ENCODE results near the gene PRCC.
"Not testable (repeated sequence)": the region's sequence is repeated elsewhere in the genome, so short reads cannot be mapped to it uniquely, and the experiment has no call there.

The PRCC gene

GRCh38 chr1:156751757-156752481 is 15.4 kb upstream of the PRCC start:
- Histone ChIP-seq H3K36me3 (ENCODE audit: control insufficient read depth, insufficient read depth, low read length) (peaks cover 4% of the 10 kb centered on the region; the same call in 1 of the 2 replicates), H3K4me3 (ENCODE audit: low read depth, low read length) (peak overlapping the region; percentile 96), H3K9me3 (ENCODE audit: control insufficient read depth, insufficient read depth, low read length) (no peaks in the 10 kb centered on the region), H3K4me1 (ENCODE audit: control insufficient read depth, insufficient read depth, low read length) (peaks cover 39% of the 10 kb centered on the region), H3K27me3 (ENCODE audit: control insufficient read depth, insufficient read depth, low read length) (no peaks in the 10 kb centered on the region), H3K27ac (ENCODE audit: low read depth, low read length) (peak overlapping the region; percentile 100), H3K9ac (ENCODE audit: low read depth, low read length) (peak overlapping the region; percentile 94)

DNA sequence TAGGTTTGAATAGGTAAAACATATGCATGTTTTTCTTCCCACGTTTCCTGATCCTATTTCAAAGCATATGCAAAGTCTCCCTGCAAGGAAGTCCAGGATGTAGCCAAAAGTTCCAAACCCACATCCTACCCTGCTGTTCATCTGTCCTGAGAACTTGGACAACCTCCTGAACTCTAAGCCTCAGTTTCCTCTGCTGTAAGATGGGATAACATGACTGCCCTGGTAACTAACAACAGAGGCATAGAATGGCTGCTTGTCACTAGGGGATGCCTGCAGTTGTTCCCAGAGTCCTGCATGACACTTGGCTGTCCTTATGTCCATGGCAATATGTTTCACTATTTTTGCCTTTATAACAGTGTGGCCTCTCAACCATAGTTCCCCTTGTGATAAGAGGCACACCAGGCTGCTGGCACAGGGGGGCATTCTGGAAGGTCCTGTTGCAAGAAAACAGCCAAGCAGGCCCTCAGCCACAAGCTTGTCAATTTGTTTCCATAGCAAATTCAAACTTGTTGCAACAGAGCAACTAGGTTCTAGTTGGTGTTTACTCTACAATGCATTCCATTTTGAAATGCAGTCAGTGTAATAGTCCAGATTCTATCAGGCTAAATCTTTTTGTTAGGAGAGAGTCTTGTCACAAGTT is 14.4 kb upstream of the PRCC start:
- Histone ChIP-seq H3K4me3 (ENCODE audit: low read depth, low read length) (peak overlapping the region; percentile 96), H3K27me3 (ENCODE audit: control insufficient read depth, insufficient read depth, low read length) (no peaks in the 10 kb centered on the region), H3K36me3 (ENCODE audit: control insufficient read depth, insufficient read depth, low read length) (peaks cover 4% of the 10 kb centered on the region; the same call in 1 of the 2 replicates), H3K9ac (ENCODE audit: low read depth, low read length) (no peak overlapping the region), H3K4me1 (ENCODE audit: control insufficient read depth, insufficient read depth, low read length) (peaks cover 32% of the 10 kb centered on the region), H3K9me3 (ENCODE audit: control insufficient read depth, insufficient read depth, low read length) (no peaks in the 10 kb centered on the region), H3K27ac (ENCODE audit: low read depth, low read length) (no peak overlapping the region)

DNA sequence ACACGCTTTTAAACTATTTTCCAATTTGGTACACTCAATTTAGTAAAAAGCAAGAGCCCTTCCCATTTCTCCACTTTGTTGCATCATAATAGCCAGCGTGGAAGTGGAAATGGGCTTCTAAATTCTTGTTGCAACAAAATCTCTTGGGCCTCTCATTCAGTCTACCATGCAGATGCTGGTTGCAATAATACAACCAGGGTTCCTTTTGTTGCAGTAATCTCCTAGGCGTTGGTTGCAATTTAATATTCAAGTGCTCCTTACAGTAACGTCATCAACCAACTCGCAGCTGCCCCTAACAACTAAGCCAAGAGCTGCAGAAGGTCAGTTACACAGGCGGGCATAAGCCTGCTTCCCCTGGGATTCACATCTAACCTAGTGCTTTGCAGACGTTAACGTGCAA is 13.1 kb upstream of the PRCC start:
- Histone ChIP-seq H3K36me3 (ENCODE audit: control insufficient read depth, insufficient read depth, low read length) (peaks cover 4% of the 10 kb centered on the region; the same call in 1 of the 2 replicates), H3K27me3 (ENCODE audit: control insufficient read depth, insufficient read depth, low read length) (no peaks in the 10 kb centered on the region), H3K9ac (ENCODE audit: low read depth, low read length) (no peak overlapping the region), H3K4me3 (ENCODE audit: low read depth, low read length) (no peak overlapping the region), H3K4me1 (ENCODE audit: control insufficient read depth, insufficient read depth, low read length) (peaks cover 19% of the 10 kb centered on the region), H3K27ac (ENCODE audit: low read depth, low read length) (no peak overlapping the region), H3K9me3 (ENCODE audit: control insufficient read depth, insufficient read depth, low read length) (no peaks in the 10 kb centered on the region)

DNA sequence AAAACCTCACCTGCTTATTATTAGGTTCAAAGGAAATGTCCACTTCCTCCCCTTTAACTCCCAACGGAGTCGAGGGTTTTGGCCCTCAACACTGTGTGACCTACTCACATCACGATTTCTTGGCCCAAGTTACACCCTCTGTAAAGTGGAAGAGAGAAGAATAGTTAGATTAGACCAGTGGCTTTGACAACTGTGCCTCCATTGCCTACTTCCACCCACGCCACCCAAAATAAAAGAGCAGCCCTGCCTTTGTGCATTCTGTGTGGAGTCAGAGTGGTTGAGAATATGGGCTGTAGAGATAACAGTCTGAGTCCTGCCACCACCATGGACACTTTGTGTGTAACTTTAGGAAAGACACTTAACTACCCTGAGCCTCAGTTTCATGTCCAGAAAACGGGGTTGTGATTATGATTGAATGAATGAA is 11.8 kb upstream of the PRCC start:
- H3K9ac ChIP-seq (ENCODE audit: low read depth, low read length) = no peak overlapping the region
- no peaks in the 10 kb centered on the region for H3K27me3 ChIP-seq (ENCODE audit: control insufficient read depth, insufficient read depth, low read length)
- no peaks in the 10 kb centered on the region for H3K9me3 ChIP-seq (ENCODE audit: control insufficient read depth, insufficient read depth, low read length)
- peaks cover 9% of the 10 kb centered on the region for H3K4me1 ChIP-seq (ENCODE audit: control insufficient read depth, insufficient read depth, low read length)
- H3K36me3 ChIP-seq (ENCODE audit: control insufficient read depth, insufficient read depth, low read length) = no peaks in the 10 kb centered on the region
- no peak overlapping the region for H3K4me3 ChIP-seq (ENCODE audit: low read depth, low read length)
- H3K27ac ChIP-seq (ENCODE audit: low read depth, low read length) = no peak overlapping the region

GRCh38 chr1:156756355-156756754 is 11.0 kb upstream of the PRCC start:
- Histone ChIP-seq H3K9me3 (ENCODE audit: control insufficient read depth, insufficient read depth, low read length) (no peaks in the 10 kb centered on the region), H3K27ac (ENCODE audit: low read depth, low read length) (no peak overlapping the region), H3K27me3 (ENCODE audit: control insufficient read depth, insufficient read depth, low read length) (no peaks in the 10 kb centered on the region), H3K4me1 (ENCODE audit: control insufficient read depth, insufficient read depth, low read length) (peaks cover 9% of the 10 kb centered on the region), H3K4me3 (ENCODE audit: low read depth, low read length) (no peak overlapping the region), H3K36me3 (ENCODE audit: control insufficient read depth, insufficient read depth, low read length) (no peaks in the 10 kb centered on the region), H3K9ac (ENCODE audit: low read depth, low read length) (no peak overlapping the region)

DNA sequence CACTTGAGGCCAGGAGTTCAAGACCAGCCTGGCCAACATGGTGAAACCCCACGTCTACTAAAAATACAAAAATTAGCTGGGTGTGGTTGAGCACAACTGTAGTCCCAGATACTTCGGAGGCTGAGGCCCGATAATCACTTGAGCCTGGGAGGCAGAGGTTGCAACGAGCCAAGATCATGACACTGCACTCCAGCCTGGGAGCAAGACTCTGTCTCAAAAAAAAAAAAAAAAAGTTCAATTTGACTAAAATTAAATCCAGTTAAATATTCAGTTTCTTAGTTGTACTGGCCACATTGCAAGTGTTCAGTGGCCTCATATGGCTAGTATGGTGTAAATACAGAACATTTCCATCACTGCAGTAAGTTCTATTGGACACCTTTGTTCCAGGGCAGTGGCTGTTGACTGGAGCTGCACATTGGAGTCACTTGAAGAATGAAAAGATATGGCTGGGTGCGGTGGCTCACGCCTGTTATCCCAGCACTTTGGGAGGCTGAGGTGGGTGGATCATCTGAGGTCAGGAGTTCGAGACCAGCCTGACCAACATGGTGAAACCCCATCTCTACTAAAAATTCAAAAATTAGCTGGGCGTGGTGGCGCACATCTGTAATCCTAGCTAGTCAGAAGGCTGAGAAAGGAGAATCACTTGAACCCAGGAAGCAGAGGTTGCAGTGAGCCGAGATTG is 9.6 kb upstream of the PRCC start:
- not testable (repeated sequence) for H3K4me3 ChIP-seq (ENCODE audit: low read depth, low read length); H3K9me3 ChIP-seq (ENCODE audit: control insufficient read depth, insufficient read depth, low read length); H3K27ac ChIP-seq (ENCODE audit: low read depth, low read length); H3K9ac ChIP-seq (ENCODE audit: low read depth, low read length); H3K4me1 ChIP-seq (ENCODE audit: control insufficient read depth, insufficient read depth, low read length); H3K36me3 ChIP-seq (ENCODE audit: control insufficient read depth, insufficient read depth, low read length); H3K27me3 ChIP-seq (ENCODE audit: control insufficient read depth, insufficient read depth, low read length)

DNA sequence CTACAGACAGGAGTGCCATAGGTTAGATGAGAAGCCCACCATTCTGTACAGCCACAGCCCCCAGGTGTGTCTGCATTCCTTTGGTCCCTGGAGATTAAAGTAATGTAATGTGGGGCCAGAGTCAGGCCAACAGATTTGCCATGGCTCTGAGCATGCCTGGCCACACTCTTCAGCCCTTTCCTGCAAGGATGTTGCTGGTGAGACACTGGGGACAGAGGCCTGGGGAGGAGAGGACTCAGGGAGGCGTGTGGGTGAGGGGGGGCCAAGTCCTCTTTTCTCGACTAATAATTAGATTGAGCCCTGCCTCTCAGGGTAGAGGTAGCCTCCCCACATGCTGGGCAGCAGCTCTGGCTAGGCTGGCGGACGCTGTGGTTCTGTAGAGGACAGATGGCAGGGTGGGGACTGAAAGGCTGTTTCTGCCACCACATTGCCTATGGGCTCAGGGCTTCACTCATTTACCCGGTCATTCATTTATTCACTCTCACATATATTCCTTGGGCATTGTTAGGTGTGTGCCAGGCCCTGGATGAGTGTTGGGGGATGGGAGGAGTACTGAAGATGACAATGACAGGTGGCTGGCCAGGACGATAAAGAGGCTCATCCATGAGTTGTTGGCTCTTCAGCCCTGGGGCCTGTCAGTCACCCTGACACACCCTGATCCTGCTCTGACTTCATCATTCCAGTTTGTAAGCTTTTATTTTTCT is 7.1 kb upstream of the PRCC start:
- no peak overlapping the region for H3K9ac ChIP-seq (ENCODE audit: low read depth, low read length)
- H3K27me3 ChIP-seq (ENCODE audit: control insufficient read depth, insufficient read depth, low read length) = no peaks in the 10 kb centered on the region
- no peaks in the 10 kb centered on the region for H3K9me3 ChIP-seq (ENCODE audit: control insufficient read depth, insufficient read depth, low read length)
- no peaks in the 10 kb centered on the region; the same call in 1 of the 2 replicates for H3K4me1 ChIP-seq (ENCODE audit: control insufficient read depth, insufficient read depth, low read length)
- H3K36me3 ChIP-seq (ENCODE audit: control insufficient read depth, insufficient read depth, low read length) = no peaks in the 10 kb centered on the region
- no peak overlapping the region for H3K4me3 ChIP-seq (ENCODE audit: low read depth, low read length)
- H3K27ac ChIP-seq (ENCODE audit: low read depth, low read length) = no peak overlapping the region

DNA sequence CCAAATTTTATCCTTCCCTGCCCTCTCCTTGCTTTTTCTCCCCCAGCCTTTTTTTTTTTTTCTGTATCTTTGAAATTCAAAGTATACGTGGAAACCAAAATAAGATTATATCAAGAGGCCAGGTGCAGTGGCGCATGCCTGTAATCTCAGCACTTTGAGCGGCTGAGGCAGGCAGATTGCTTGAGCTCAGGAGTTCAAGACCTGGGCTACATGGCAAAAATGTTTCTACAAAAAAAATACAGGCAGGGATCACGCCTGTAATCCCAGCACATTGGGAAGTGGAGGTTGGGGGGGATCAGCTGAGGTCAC is 6.6 kb upstream of the PRCC start:
- H3K4me1 ChIP-seq (ENCODE audit: control insufficient read depth, insufficient read depth, low read length) = peaks cover 2% of the 10 kb centered on the region; the same call in 1 of the 2 replicates
- no peaks in the 10 kb centered on the region for H3K36me3 ChIP-seq (ENCODE audit: control insufficient read depth, insufficient read depth, low read length)
- H3K9ac ChIP-seq (ENCODE audit: low read depth, low read length) = no peak overlapping the region
- no peaks in the 10 kb centered on the region for H3K9me3 ChIP-seq (ENCODE audit: control insufficient read depth, insufficient read depth, low read length)
- no peaks in the 10 kb centered on the region for H3K27me3 ChIP-seq (ENCODE audit: control insufficient read depth, insufficient read depth, low read length)
- H3K4me3 ChIP-seq (ENCODE audit: low read depth, low read length) = no peak overlapping the region
- no peak overlapping the region for H3K27ac ChIP-seq (ENCODE audit: low read depth, low read length)

- peaks cover 21% of the 10 kb centered on the region for H3K4me1 ChIP-seq (ENCODE audit: control insufficient read depth, insufficient read depth, low read length)
- not testable (repeated sequence) for H3K4me3 ChIP-seq (ENCODE audit: low read depth, low read length); H3K36me3 ChIP-seq (ENCODE audit: control insufficient read depth, insufficient read depth, low read length); H3K9me3 ChIP-seq (ENCODE audit: control insufficient read depth, insufficient read depth, low read length); H3K9ac ChIP-seq (ENCODE audit: low read depth, low read length); H3K27me3 ChIP-seq (ENCODE audit: control insufficient read depth, insufficient read depth, low read length); H3K27ac ChIP-seq (ENCODE audit: low read depth, low read length)
Measured at GRCh38 chr1:156765136-156765535, 2.2 kb upstream of the PRCC start.

DNA sequence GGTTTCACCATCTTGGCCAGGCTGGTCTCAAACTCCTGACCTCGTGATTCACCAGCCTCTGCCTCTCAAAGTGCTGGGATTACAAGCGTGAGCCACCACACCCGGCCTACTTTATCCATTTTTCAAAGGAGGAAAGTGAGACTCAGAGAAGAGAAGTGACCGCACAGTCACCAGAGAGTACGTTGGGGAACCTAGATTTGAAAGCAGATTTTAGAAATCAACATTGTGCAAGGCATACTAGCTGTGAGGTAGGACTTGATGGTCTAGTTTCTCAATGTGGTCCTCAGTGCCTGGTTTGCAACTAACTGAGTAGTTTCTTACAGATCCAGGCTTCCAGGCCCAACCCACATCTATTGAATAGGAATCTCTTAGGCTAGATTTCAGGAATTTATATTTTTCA is 1.7 kb upstream of the PRCC start:
- no peak overlapping the region for H3K9ac ChIP-seq (ENCODE audit: low read depth, low read length)
- H3K27ac ChIP-seq (ENCODE audit: low read depth, low read length) = no peak overlapping the region
- no peaks in the 10 kb centered on the region for H3K9me3 ChIP-seq (ENCODE audit: control insufficient read depth, insufficient read depth, low read length)
- peaks cover 21% of the 10 kb centered on the region for H3K4me1 ChIP-seq (ENCODE audit: control insufficient read depth, insufficient read depth, low read length)
- peaks cover 8% of the 10 kb centered on the region for H3K36me3 ChIP-seq (ENCODE audit: control insufficient read depth, insufficient read depth, low read length)
- no peak overlapping the region for H3K4me3 ChIP-seq (ENCODE audit: low read depth, low read length)
- H3K27me3 ChIP-seq (ENCODE audit: control insufficient read depth, insufficient read depth, low read length) = no peaks in the 10 kb centered on the region
